Esophagus muscularis mucosa (tissue), 4 donors: ENCODE measurements around the gene UBL7.

Source experiments
- EP300 ChIP-seq: sonication (generic); formaldehyde crosslinking; IDR thresholded peaks from one replicate; pipeline ENCODE4 v1.6.1; 2017; ENCODE audit warnings: antibody characterized with exemption
- POLR2A ChIP-seq: fragments of 450-650 bp; IDR thresholded peaks from one replicate; pipeline ENCODE4 v1.6.1; 2017; ENCODE audit warnings: antibody characterized with exemption, moderate library complexity, mild to moderate bottlenecking, low read depth
- TF ChIP-seq, protein P1 (sequence below), 3 experiments: fragments of 200-600 bp in 2 of 3; fragments of 450-650 bp in 1 of 3; sonication (generic) in 2 of 3; IDR thresholded peaks; one replicate each; pipeline ENCODE4 v1.5.1; 2017 to 2019; ENCODE audit warnings: antibody characterized with exemption in 3 of 3, mild to moderate bottlenecking in 2 of 3, moderate library complexity in 1 of 3

DNA sequence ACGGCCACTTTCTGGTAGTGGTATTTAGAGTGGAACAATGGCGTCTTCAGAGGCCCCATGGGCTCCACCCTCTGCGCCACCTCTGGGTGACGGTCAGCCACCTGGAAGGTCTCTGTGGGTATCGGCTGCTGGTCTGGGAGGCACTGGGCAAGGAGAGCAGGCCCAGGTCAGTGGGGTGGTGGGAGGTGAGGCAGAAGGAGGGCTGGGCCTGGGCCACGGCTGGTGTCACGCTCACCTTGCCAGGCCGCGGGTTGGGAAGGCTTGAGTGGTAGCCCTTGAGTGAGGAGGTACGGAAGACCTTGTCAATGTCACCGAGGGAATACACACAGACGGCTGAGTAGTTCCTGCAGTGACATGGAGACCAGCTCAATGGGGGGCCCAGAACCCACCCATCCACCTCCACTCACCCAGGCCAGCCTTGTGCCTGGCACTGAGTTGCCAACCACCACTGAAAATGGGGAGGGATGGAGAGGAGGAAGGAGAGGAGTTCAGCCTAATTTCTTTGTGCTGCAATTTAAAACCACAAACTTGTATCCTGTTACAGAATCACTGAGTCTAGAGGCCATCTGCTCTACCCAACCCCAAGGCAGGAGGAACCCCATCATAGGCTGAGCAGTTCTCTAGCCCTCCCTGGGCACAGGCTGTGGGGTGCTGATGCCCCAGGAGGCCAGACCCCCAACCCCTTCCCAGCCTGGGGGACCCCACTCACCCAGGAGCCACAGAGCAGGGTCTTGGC lies 46.2 kb downstream of the UBL7 start:
- TF ChIP-seq, protein P1, sequence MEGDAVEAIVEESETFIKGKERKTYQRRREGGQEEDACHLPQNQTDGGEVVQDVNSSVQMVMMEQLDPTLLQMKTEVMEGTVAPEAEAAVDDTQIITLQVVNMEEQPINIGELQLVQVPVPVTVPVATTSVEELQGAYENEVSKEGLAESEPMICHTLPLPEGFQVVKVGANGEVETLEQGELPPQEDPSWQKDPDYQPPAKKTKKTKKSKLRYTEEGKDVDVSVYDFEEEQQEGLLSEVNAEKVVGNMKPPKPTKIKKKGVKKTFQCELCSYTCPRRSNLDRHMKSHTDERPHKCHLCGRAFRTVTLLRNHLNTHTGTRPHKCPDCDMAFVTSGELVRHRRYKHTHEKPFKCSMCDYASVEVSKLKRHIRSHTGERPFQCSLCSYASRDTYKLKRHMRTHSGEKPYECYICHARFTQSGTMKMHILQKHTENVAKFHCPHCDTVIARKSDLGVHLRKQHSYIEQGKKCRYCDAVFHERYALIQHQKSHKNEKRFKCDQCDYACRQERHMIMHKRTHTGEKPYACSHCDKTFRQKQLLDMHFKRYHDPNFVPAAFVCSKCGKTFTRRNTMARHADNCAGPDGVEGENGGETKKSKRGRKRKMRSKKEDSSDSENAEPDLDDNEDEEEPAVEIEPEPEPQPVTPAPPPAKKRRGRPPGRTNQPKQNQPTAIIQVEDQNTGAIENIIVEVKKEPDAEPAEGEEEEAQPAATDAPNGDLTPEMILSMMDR (IDR thresholded peaks at IDR 0.05): no peak
- TF ChIP-seq POLR2A (no peak), EP300 (no peak)
